OCI-LY1 (cell line): ENCODE data around the gene CTDSPL.
A peak's percentile ranks its signal among the peaks of the same experiment; 100 is the strongest.

ENCODE experiments used
- H2AFZ ChIP-seq: fragments of 200-600 bp; sonication (generic), shearing (Covaris generic); 2 replicates; pipeline ENCODE4 v1.6.0; 2014; ENCODE audit warnings: antibody characterized with exemption, mild to moderate bottlenecking, low read length
- H3F3A ChIP-seq: fragments of 200-600 bp; sonication (generic), shearing (Covaris generic); 2 replicates; pipeline ENCODE4 v1.6.0; 2014; ENCODE audit warnings: mild to moderate bottlenecking, antibody characterized with exemption, low read length, moderate library complexity; ENCODE audit not compliant: insufficient read depth
- H3K27ac ChIP-seq: fragments of 200-600 bp; sonication (generic); 2 replicates; pipeline ENCODE4 v1.5.1; 2014; ENCODE audit warnings: low read length, mixed run types, mild to moderate bottlenecking, low read depth; ENCODE audit not compliant: poor library complexity, severe bottlenecking
- H3K27me3 ChIP-seq: fragments of 200-600 bp; sonication (generic); 2 replicates; pipeline ENCODE4 v1.6.0; 2014; ENCODE audit warnings: antibody characterized with exemption, mild to moderate bottlenecking, low read length, moderate library complexity; ENCODE audit not compliant: insufficient read depth
- H3K36me3 ChIP-seq: fragments of 200-600 bp; sonication (generic); 2 replicates; pipeline ENCODE4 v1.6.1; 2014; ENCODE audit warnings: mild to moderate bottlenecking, antibody characterized with exemption, low read length, moderate library complexity, mixed read lengths; ENCODE audit not compliant: insufficient read depth
- H3K4me1 ChIP-seq: fragments of 200-600 bp; sonication (generic); 2 replicates; pipeline ENCODE4 v1.5.1; 2014; ENCODE audit warnings: mild to moderate bottlenecking, low read length, moderate library complexity; ENCODE audit not compliant: insufficient read depth, severe bottlenecking
- H3K4me2 ChIP-seq: fragments of 200-600 bp; sonication (generic), shearing (Covaris generic); 2 replicates; pipeline ENCODE4 v1.6.1; 2014; ENCODE audit warnings: low read length
- H3K4me3 ChIP-seq: fragments of 200-600 bp; sonication (generic); 2 replicates; pipeline ENCODE4 v1.5.1; 2014; ENCODE audit warnings: low read length, low read depth, mild to moderate bottlenecking, mixed read lengths; ENCODE audit not compliant: poor library complexity, severe bottlenecking
- H3K79me2 ChIP-seq: fragments of 200-600 bp; shearing (Covaris generic); 2 replicates; pipeline ENCODE4 v1.6.1; 2016; ENCODE audit warnings: mixed run types, low read length, mixed read lengths; ENCODE audit not compliant: insufficient read depth
- H3K9ac ChIP-seq: fragments of 200-600 bp; sonication (generic), shearing (Covaris generic); 2 replicates; pipeline ENCODE4 v1.6.1; 2014; ENCODE audit warnings: mild to moderate bottlenecking, low read length, mixed read lengths
- H3K9me2 ChIP-seq: fragments of 200-600 bp; sonication (generic), shearing (Covaris generic); 2 replicates; pipeline ENCODE4 v1.6.1; 2014; ENCODE audit warnings: low read depth, mild to moderate bottlenecking, low read length, mixed read lengths
- H3K9me3 ChIP-seq: fragments of 200-600 bp; shearing (Covaris generic); 2 replicates; pipeline ENCODE4 v1.6.1; 2014; ENCODE audit warnings: low read length, mixed read lengths
- H4K20me1 ChIP-seq: fragments of 200-600 bp; sonication (generic), shearing (Covaris generic); 2 replicates; pipeline ENCODE4 v1.6.0; 2016; ENCODE audit warnings: mild to moderate bottlenecking, low read length; ENCODE audit not compliant: insufficient read depth
- CTCF ChIP-seq: fragments of 200-600 bp; sonication (generic), shearing (Covaris generic); IDR thresholded peaks from 2 replicates; pipeline ENCODE4 v1.5.1; 2017; ENCODE audit warnings: mild to moderate bottlenecking, antibody characterized with exemption, low read length, moderate library complexity, mixed read lengths
- EZH2 ChIP-seq: fragments of 200-600 bp; sonication (generic), shearing (Covaris generic); IDR thresholded peaks from 2 replicates; pipeline ENCODE4 v1.8.0; 2017; ENCODE audit warnings: borderline replicate concordance, mixed run types, mild to moderate bottlenecking, antibody characterized with exemption, low read length, moderate library complexity, mixed read lengths

The CTDSPL gene

GRCh38 chr3:37993067-37993455, 131.4 kb downstream of the CTDSPL start:
- Histone ChIP-seq H3K27ac (no peak overlapping the region), H3K9me3 (no peaks in the 10 kb centered on the region), H3K4me1 (peaks cover 27% of the 10 kb centered on the region), H3F3A (no peaks in the 10 kb centered on the region), H3K9me2 (no peaks in the 10 kb centered on the region), H2AFZ (no peak overlapping the region), H3K36me3 (peaks cover 7% of the 10 kb centered on the region; the same call in 1 of the 2 replicates), H3K4me2 (no peak overlapping the region), H3K4me3 (no peak overlapping the region), H4K20me1 (no peaks in the 10 kb centered on the region), H3K27me3 (no peaks in the 10 kb centered on the region), H3K79me2 (no peaks in the 10 kb centered on the region), H3K9ac (no peak overlapping the region)
- TF ChIP-seq EZH2 (no peak), CTCF (no peak)

GRCh38 chr3:37993460-37993819, 131.8 kb downstream of the CTDSPL start:
- Histone ChIP-seq H3K9me2 (no peaks in the 10 kb centered on the region), H3K9me3 (no peaks in the 10 kb centered on the region), H3K79me2 (no peaks in the 10 kb centered on the region), H3K27ac (no peak overlapping the region), H3K9ac (peak overlapping the region; percentile 81; the same call in 1 of the 2 replicates), H3K27me3 (no peaks in the 10 kb centered on the region), H3K4me2 (peak overlapping the region; percentile 92), H3K4me1 (peaks cover 31% of the 10 kb centered on the region), H4K20me1 (no peaks in the 10 kb centered on the region), H3K4me3 (peak overlapping the region; percentile 71), H3K36me3 (peaks cover 7% of the 10 kb centered on the region; the same call in 1 of the 2 replicates), H2AFZ (0 out of 2 replicates have a peak overlapping the region, but pooled peaks have one; percentile 3), H3F3A (no peaks in the 10 kb centered on the region)
- TF ChIP-seq CTCF, result no peak
- no peak for TF ChIP-seq EZH2

GRCh38 chr3:37993820-37994638, 132.3 kb downstream of the CTDSPL start:
- Histone ChIP-seq H3F3A (no peaks in the 10 kb centered on the region), H2AFZ (peak overlapping the region; percentile 3; the same call in 1 of the 2 replicates), H3K27ac (no peak overlapping the region), H3K9me2 (no peaks in the 10 kb centered on the region), H3K4me2 (peak overlapping the region; percentile 92), H3K79me2 (no peaks in the 10 kb centered on the region), H3K36me3 (peaks cover 7% of the 10 kb centered on the region; the same call in 1 of the 2 replicates), H4K20me1 (no peaks in the 10 kb centered on the region), H3K9ac (peak overlapping the region; percentile 81), H3K9me3 (no peaks in the 10 kb centered on the region), H3K27me3 (no peaks in the 10 kb centered on the region), H3K4me3 (peak overlapping the region; percentile 71), H3K4me1 (peaks cover 34% of the 10 kb centered on the region)
- TF ChIP-seq EZH2 (no peak), CTCF (no peak)
